HepG2 (cell line): ENCODE measurements around the gene OLFM4. TPM values are rescaled to one million over a fixed set of nuclear protein-coding genes. Genes with fewer than 3 reads are reported as not detected.

Source experiments
- ATAC-seq: fragments of 200-7000 bp; cut with Tn5 transposase; 3 replicates; pipeline ENCODE4 v1.9.1; 2020; ENCODE audit warnings: mild to moderate bottlenecking, moderate library complexity
- BruUV-seq: library from RNA; stranded (reverse); fragments of 400-500 nt; replicated peaks from 2 replicates; lab custom pipeline; 2021; lab: Mats Ljungman, UMichigan
- CTCF ChIA-PET: fragments of 300-600 bp; formaldehyde crosslinking; extraction: SDS; loops from one replicate; lab custom pipeline; 2021; ENCODE audit warnings: low total read pairs, inconsistent platforms, low intra/inter-chr PET ratio; lab: Yijun Ruan, JAX
- POLR2A ChIA-PET: fragments of 350-600 bp; sonication (Branson Sonifier 250); formaldehyde crosslinking; loops from one replicate; lab custom pipeline; 2020; ENCODE audit warnings: antibody characterized with exemption, inconsistent platforms; lab: Yijun Ruan, JAX
- DNase-seq: peaks from one replicate; pipeline ENCODE4 v3.0.0-alpha.2; 2015; ENCODE audit warnings: low spot score
- FAIRE-seq: peaks from 3 replicates; lab custom pipeline; 2011; peaks lifted over from hg19 to GRCh38; lab: Jason Lieb, UNC
- H2AFZ ChIP-seq: one replicate; pipeline ENCODE4 v1.6.1; 2011; ENCODE audit warnings: low read length, inconsistent platforms
- H3K27ac ChIP-seq: fragments of 300-600 bp; 3 replicates; pipeline ENCODE4 v1.8.0; 2011; ENCODE audit warnings: mixed run types, mild to moderate bottlenecking, mixed read lengths, low read length, inconsistent platforms; ENCODE audit not compliant: insufficient read depth; ENCODE audit errors: extremely low read length
- H3K27me3 ChIP-seq, 2 experiments: fragments of 200-600 bp in 1 of 2; 2 replicates in 1 of 2; 3 replicates in 1 of 2; pipeline versions ENCODE4 v1.6.0 to v1.8.0; 2011; ENCODE audit warnings: low read length in 2 of 2, mild to moderate bottlenecking in 2 of 2, moderate library complexity in 2 of 2, inconsistent platforms in 1 of 2; ENCODE audit not compliant: insufficient read depth in 2 of 2, control insufficient read depth in 1 of 2
- H3K36me3 ChIP-seq, 2 experiments: fragments of 200-600 bp in 1 of 2; replicated peaks in 1 of 2; 2 replicates in 1 of 2; 3 replicates in 1 of 2; pipeline versions ENCODE4 v1.5.1 to v1.8.0; 2011; ENCODE audit warnings: low read length in 2 of 2, inconsistent platforms in 1 of 2; ENCODE audit not compliant: insufficient read depth in 2 of 2, control insufficient read depth in 1 of 2
- H3K4me1 ChIP-seq: 2 replicates; pipeline ENCODE4 v1.5.1; 2012; ENCODE audit warnings: low read length, inconsistent platforms; ENCODE audit not compliant: insufficient read depth
- H3K4me2 ChIP-seq: 2 replicates; pipeline ENCODE4 v1.6.0; 2011; ENCODE audit warnings: low read depth, low read length, inconsistent platforms
- H3K4me3 ChIP-seq, 3 experiments: fragments of 200-600 bp in 1 of 3; sonication (generic), shearing (Covaris generic) in 1 of 3; replicated peaks in 1 of 3; 2 replicates each; pipeline ENCODE4 v1.5.1; 2011 to 2016; ENCODE audit warnings: low read length in 3 of 3, inconsistent platforms in 2 of 3, low read depth in 2 of 3, mild to moderate bottlenecking in 2 of 3, control low read depth in 1 of 3, mixed read lengths in 1 of 3; ENCODE audit not compliant: insufficient read depth in 1 of 3
- H3K79me2 ChIP-seq: one replicate; pipeline ENCODE4 v1.6.1; 2011; ENCODE audit warnings: low read length, inconsistent platforms; ENCODE audit not compliant: insufficient read depth
- H3K9ac ChIP-seq: 2 replicates; pipeline ENCODE4 v1.6.0; 2011; ENCODE audit warnings: mild to moderate bottlenecking, low read depth, low read length, inconsistent platforms; ENCODE audit not compliant: insufficient read depth
- H3K9me3 ChIP-seq: 2 replicates; pipeline ENCODE4 v1.5.1; 2012; ENCODE audit warnings: mild to moderate bottlenecking, low read length
- H4K20me1 ChIP-seq: 2 replicates; pipeline ENCODE4 v1.6.0; 2011; ENCODE audit warnings: inconsistent platforms, mild to moderate bottlenecking, low read length, moderate library complexity; ENCODE audit not compliant: insufficient read depth
- BATF2 ChIP-seq: sonication (generic); formaldehyde crosslinking; IDR thresholded peaks from 2 replicates; pipeline ENCODE4 v1.8.0; 2022; ENCODE audit warnings: mild to moderate bottlenecking, missing genetic modification reagents, moderate library complexity
- E2F5 ChIP-seq: sonication (generic); formaldehyde crosslinking; conservative IDR thresholded peaks from 2 replicates; pipeline ENCODE4 v1.4.0; 2020; ENCODE audit warnings: missing genetic modification reagents
- IRF9 ChIP-seq: sonication (generic); formaldehyde crosslinking; IDR thresholded peaks from 2 replicates; pipeline ENCODE4 v1.8.0; 2022; ENCODE audit warnings: missing genetic modification reagents, mild to moderate bottlenecking, borderline replicate concordance
- MAFF ChIP-seq: IDR thresholded peaks from 2 replicates; pipeline ENCODE4 v1.6.1; 2011; ENCODE audit warnings: low read depth, low read length, improper control_type of control experiment
- MAFK ChIP-seq, 2 experiments: IDR thresholded peaks in 1 of 2; conservative IDR thresholded peaks in 1 of 2; 2 replicates each; pipeline ENCODE4 v1.6.1; 2011; ENCODE audit warnings: improper control_type of control experiment in 2 of 2, low read length in 2 of 2
- MNT ChIP-seq: fragments of 450-650 bp; IDR thresholded peaks from 2 replicates; pipeline ENCODE4 v1.6.1; 2016
- SIX4 ChIP-seq: sonication (generic); formaldehyde crosslinking; IDR thresholded peaks from 2 replicates; pipeline ENCODE4 v1.4.0; 2020; ENCODE audit warnings: missing genetic modification reagents
- SNRNP70 ChIP-seq: fragments of 200-400 bp; formaldehyde crosslinking; IDR thresholded peaks from 2 replicates; pipeline ENCODE4 v1.6.1; 2017; ENCODE audit warnings: mild to moderate bottlenecking, low read depth, low read length, moderate library complexity
- TBP ChIP-seq: sonication (generic); formaldehyde crosslinking; IDR thresholded peaks from 2 replicates; pipeline ENCODE4 v1.5.0; 2020; ENCODE audit warnings: missing genetic modification reagents
- ZBTB25 ChIP-seq: IDR thresholded peaks from 2 replicates; pipeline ENCODE4 v1.6.1; 2018; ENCODE audit warnings: missing genetic modification reagents
- WGBS: methylation state at CpG from one replicate; pipeline ENCODE4 v1.1.6; 2017; ENCODE audit warnings: low lambda C conversion rate; 5-methylcytosine and 5-hydroxymethylcytosine counted together
- in situ Hi-C: cut with HindIII; loops from 2 replicates; pipeline ENCODE4 v1.10.0; 2017; ENCODE audit warnings: low pct_unique_long_range_greater_than_20kb; ENCODE audit not compliant: extremely low pct_ligation_motif_present
- intact Hi-C: fragments of 100-400 bp; cut with micrococcal nuclease; formaldehyde crosslinking; loops from one replicate; pipeline ENCODE4 v1.10.0; 2022; ENCODE audit not compliant: unreplicated experiment
- polyA plus RNA-seq, 8 experiments: library from polyadenylated mRNA; depleted of rRNA in 3 of 8; stranded (reverse) in 7 of 8; unstranded in 1 of 8; fragments of >200 nt; fragmentation: Illumina TruSeq in 4 of 8; extraction: Trizol in 4 of 8; gene quantifications; 2 replicates each; pipeline versions ENCODE4 v1.2.1 to v1.2.3, GENCODE V29; 2011 to 2016; ENCODE audit warnings: low read depth in 4 of 8, missing spikeins in 1 of 8, mixed read lengths in 1 of 8; ENCODE audit not compliant: insufficient read depth in 1 of 8
- total RNA-seq, 5 experiments: library from RNA; depleted of rRNA; stranded (reverse); fragments of >200 nt; fragmentation: Illumina TruSeq; extraction: Trizol; gene quantifications; 2 replicates each; pipeline ENCODE4 v1.2.3, GENCODE V29; 2016; ENCODE audit warnings: low read depth in 1 of 5

Gene OLFM4
- total and polyA plus RNA-seq, 2 of the 13 experiments (the other 11 are each of a cell fraction or from before 2014, with no cell fraction given), result not detected

- Histone ChIP-seq H3K4me2 (no peak overlapping the region), H3K9ac (no peak overlapping the region), H3K36me3 (no peaks in the 10 kb centered on the region), H3K4me3 (no peak overlapping the region), H2AFZ (no peak overlapping the region), H3K79me2 (no peaks in the 10 kb centered on the region), H3K4me1 (no peaks in the 10 kb centered on the region), H3K27me3 (no peaks in the 10 kb centered on the region), H3K9me3 (no peaks in the 10 kb centered on the region), H4K20me1 (no peaks in the 10 kb centered on the region), H3K27ac (no peak overlapping the region)
- BruUV-seq, result no TSS peak
- TF ChIP-seq MAFK (conservative IDR thresholded peaks at IDR 0.05 in 1 of 2, IDR thresholded peaks at IDR 0.05 in 1 of 2; ENCODE audit: low read length in 2 of 2) (peak; percentile 47 to 80; a peak in 3 of 4 replicates), TBP (CRISPR knock-in tag) (no peak), MAFF (peak; percentile 71)
- ATAC-seq, result no peak
- intact Hi-C loops (no loop called here), in situ Hi-C loops (no loop called here)
- CTCF ChIA-PET, result no interaction called here
- POLR2A ChIA-PET, result no interaction called here
- 2% methylated on average over 5 of the region's 5 CpGs for WGBS
- FAIRE-seq, result no peak
- DNase-seq, result no peak
These were observed 7.8 kb upstream of the OLFM4 start for GRCh38 chr13:53020764-53021335.

GRCh38 chr13:53023246-53023645 is 5.4 kb upstream of the OLFM4 start:
- CTCF ChIA-PET, result no interaction called here
- Histone ChIP-seq H3K79me2 (no peaks in the 10 kb centered on the region), H3K27me3 (no peaks in the 10 kb centered on the region), H3K9me3 (no peaks in the 10 kb centered on the region), H3K36me3 (no peaks in the 10 kb centered on the region), H4K20me1 (no peaks in the 10 kb centered on the region), H3K4me3 (no peak overlapping the region), H3K4me1 (no peaks in the 10 kb centered on the region), H2AFZ (no peak overlapping the region), H3K9ac (no peak overlapping the region), H3K27ac (no peak overlapping the region), H3K4me2 (no peak overlapping the region)
- in situ Hi-C loops, result no loop called here
- BruUV-seq, result no TSS peak
- ATAC-seq (no peak), DNase-seq (no peak), FAIRE-seq (no peak)
- intact Hi-C loops, result no loop called here
- TF ChIP-seq SNRNP70, result no peak
- TF ChIP-seq E2F5, result no peak
- no peak for TF ChIP-seq SIX4 (CRISPR knock-in tag)
- no peak for TF ChIP-seq MNT
- TF ChIP-seq BATF2 (CRISPR knock-in tag), result no peak
- no peak for TF ChIP-seq IRF9 (CRISPR knock-in tag)
- TF ChIP-seq ZBTB25 (CRISPR knock-in tag), result no peak
- POLR2A ChIA-PET, result no interaction called here
- 2% methylated on average over 2 of the region's 2 CpGs for WGBS
